Measurements from ENCODE around the gene OR2C1.

The OR2C1 gene

GRCh38 chr16:3355589-3355988, at the start of gene OR2C1:
OR2C1 (plus strand) TSS chr16:3355889; CDS start chr16:3355941, 52 bp downstream.
- DNase-seq (ENCODE audit: low read depth): no peak

- no peak for DNase-seq (ENCODE audit: low read depth)
These were observed 49.6 kb upstream of the OR2C1 start for GRCh38 chr16:3306078-3306477.

GRCh38 chr16:3311496-3311895, 44.2 kb upstream of the OR2C1 start:
- no peak for DNase-seq (ENCODE audit: low read depth)

GRCh38 chr16:3317315-3317999, 38.2 kb upstream of the OR2C1 start:
- DNase-seq (ENCODE audit: low read depth): no peak

GRCh38 chr16:3321816-3322215, 33.9 kb upstream of the OR2C1 start:
- no peak for DNase-seq (ENCODE audit: low read depth)

- DNase-seq (ENCODE audit: low read depth): no peak
These were observed 28.2 kb upstream of the OR2C1 start for GRCh38 chr16:3327514-3327913.

GRCh38 chr16:3328104-3328503, 27.6 kb upstream of the OR2C1 start:
- DNase-seq (ENCODE audit: low read depth): no peak

- DNase-seq (ENCODE audit: low read depth): no peak
These were observed 27.0 kb upstream of the OR2C1 start for GRCh38 chr16:3328643-3329042.

GRCh38 chr16:3346041-3346440, 9.6 kb upstream of the OR2C1 start:
- no peak for DNase-seq (ENCODE audit: low read depth)

- no peak for DNase-seq (ENCODE audit: low read depth)
These were observed 8.1 kb upstream of the OR2C1 start for GRCh38 chr16:3347586-3347985.

GRCh38 chr16:3348547-3349167, 7.0 kb upstream of the OR2C1 start:
- DNase-seq (ENCODE audit: low read depth): no peak

GRCh38 chr16:3349175-3349574, 6.5 kb upstream of the OR2C1 start:
- DNase-seq (ENCODE audit: low read depth): no peak

GRCh38 chr16:3356118-3356517, 429 bp downstream of the OR2C1 start:
- no peak for DNase-seq (ENCODE audit: low read depth)

GRCh38 chr16:3358871-3359270, 3.2 kb downstream of the OR2C1 start:
- DNase-seq (ENCODE audit: low read depth): no peak

GRCh38 chr16:3362931-3363330, 7.2 kb downstream of the OR2C1 start:
- no peak for DNase-seq (ENCODE audit: low read depth)

- DNase-seq (ENCODE audit: low read depth): no peak
These were observed 8.1 kb downstream of the OR2C1 start for GRCh38 chr16:3363793-3364192.

GRCh38 chr16:3364774-3365427, 9.2 kb downstream of the OR2C1 start:
- DNase-seq (ENCODE audit: low read depth): peak; percentile 79

- DNase-seq (ENCODE audit: low read depth): no peak
These were observed 13.4 kb downstream of the OR2C1 start for GRCh38 chr16:3369073-3369472.

- DNase-seq (ENCODE audit: low read depth): no peak
These were observed 20.0 kb downstream of the OR2C1 start for GRCh38 chr16:3375680-3376079.

GRCh38 chr16:3377917-3378316, 22.2 kb downstream of the OR2C1 start:
- no peak for DNase-seq (ENCODE audit: low read depth)

- DNase-seq (ENCODE audit: low read depth): no peak
These were observed 27.4 kb downstream of the OR2C1 start for GRCh38 chr16:3383045-3383448.

- DNase-seq (ENCODE audit: low read depth): no peak
These were observed 32.6 kb downstream of the OR2C1 start for GRCh38 chr16:3388325-3388724.

GRCh38 chr16:3389663-3390338, 34.1 kb downstream of the OR2C1 start:
- no peak for DNase-seq (ENCODE audit: low read depth)
